AG10803 (cell line): ENCODE results near the gene CERS2.
A peak's percentile ranks its signal among the peaks of the same experiment; 100 is the strongest.

Experiments used
- DNase-seq: peaks from one replicate; pipeline ENCODE4 v3.0.0; 2010; ENCODE audit warnings: low read depth
- H3K4me3 ChIP-seq: 2 replicates; pipeline ENCODE4 v1.5.1; 2011; ENCODE audit warnings: mild to moderate bottlenecking, low read length, control low read depth
- CTCF ChIP-seq: conservative IDR thresholded peaks from 2 replicates; pipeline ENCODE4 v1.5.1; 2011; ENCODE audit warnings: mild to moderate bottlenecking, low read length, control low read depth, inconsistent platforms

The CERS2 gene

GRCh38 chr1:150997126-150997872, 22.7 kb upstream of the CERS2 start:
- DNase-seq, result no peak
- no peak for TF ChIP-seq CTCF
- H3K4me3 ChIP-seq, result no peak overlapping the region

- peak; percentile 64 for DNase-seq
- H3K4me3 ChIP-seq, result peak overlapping the region; percentile 40
- peak; percentile 69 for TF ChIP-seq CTCF
Observed at GRCh38 chr1:150995896-150996295, 21.3 kb upstream of the CERS2 start.

DNA sequence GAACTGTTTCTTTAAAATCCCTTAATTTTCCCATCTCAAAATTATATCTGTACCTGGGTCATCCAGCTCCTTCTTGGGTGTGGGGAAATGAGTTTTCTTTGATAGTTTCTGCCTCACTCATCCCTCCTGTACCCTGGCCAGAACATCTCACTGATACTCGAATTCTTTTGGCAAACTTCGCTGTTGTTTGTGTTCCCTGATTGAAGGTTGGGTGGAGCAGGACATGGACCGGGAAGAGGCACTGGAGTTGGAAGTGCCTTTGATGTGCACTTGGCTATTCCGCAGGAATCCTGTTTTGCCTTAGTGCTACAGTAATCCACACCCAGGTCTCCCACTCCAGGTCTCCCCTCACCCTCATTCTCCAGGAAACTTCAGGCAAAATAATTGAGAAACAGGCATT, 20.8 kb upstream of the CERS2 start:
- no peak overlapping the region; the same call in 1 of the 2 replicates for H3K4me3 ChIP-seq
- no peak for TF ChIP-seq CTCF
- DNase-seq, result no peak

- H3K4me3 ChIP-seq, result no peak overlapping the region
- TF ChIP-seq CTCF, result no peak
Observed at GRCh38 chr1:150994248-150994647, 19.6 kb upstream of the CERS2 start.

DNA sequence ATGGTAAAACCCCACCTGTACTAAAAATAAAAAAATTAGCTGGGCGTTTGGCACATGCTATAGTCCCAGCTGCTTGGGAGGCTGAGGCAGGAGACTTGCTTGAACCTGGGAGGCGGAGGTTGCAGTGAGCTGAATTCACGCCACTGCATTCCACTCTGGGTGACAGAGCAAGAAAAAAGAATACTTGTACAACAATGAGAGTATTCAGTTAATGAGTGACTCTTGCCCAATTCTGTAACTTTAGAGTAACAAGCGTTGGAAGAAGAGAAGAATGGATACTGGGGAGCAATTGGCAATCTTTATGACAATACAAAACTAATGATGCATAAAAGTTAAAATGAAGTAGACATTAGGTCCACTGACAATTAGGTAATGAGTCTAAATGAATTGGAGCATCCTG, 18.0 kb upstream of the CERS2 start:
- no peak for DNase-seq
- no peak for TF ChIP-seq CTCF
- H3K4me3 ChIP-seq, result no peak overlapping the region

More at GRCh38 chr1:150994248-150994647, 19.6 kb upstream of the CERS2 start:
- DNase-seq, result no peak

GRCh38 chr1:150987924-150988323, 13.3 kb upstream of the CERS2 start:
- TF ChIP-seq CTCF, result no peak
- no peak overlapping the region for H3K4me3 ChIP-seq
- no peak for DNase-seq

DNA sequence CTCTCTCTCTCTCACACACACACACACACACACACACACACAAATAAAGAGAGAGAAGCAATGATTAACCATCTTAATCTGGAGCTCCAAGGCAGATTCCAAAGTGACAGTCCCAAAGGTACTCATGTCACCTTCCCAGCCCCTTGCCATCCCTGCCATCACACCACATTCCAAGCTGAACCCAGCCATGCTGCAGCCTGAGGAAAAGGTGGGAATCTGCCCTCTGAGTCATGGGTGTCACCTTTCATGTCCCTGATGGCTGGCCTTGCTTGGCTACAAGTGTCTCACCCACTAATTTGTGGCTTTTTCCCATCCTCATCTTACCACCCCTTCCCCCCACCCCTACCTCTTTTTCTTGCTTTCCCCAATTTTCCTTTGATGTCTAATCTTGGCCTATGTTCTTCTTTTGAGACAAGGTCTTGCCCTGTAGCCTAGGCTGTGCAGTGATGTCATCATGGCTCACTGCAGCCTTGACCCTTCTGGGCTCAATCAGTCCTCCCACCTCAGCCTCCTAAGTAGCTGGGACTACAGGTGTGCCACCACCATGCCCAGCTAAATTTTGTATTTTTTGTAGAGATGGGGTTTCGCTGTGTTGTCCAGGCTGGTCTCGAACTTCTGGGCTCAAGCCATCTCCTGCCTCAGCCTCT, 10.7 kb upstream of the CERS2 start:
- no peak for DNase-seq
- no peak for TF ChIP-seq CTCF
- H3K4me3 ChIP-seq, result no peak overlapping the region
